ENCODE measurements around the gene RBPJ.
"Not testable (repeated sequence)": the region's sequence is repeated elsewhere in the genome, so short reads cannot be mapped to it uniquely, and the experiment has no call there.

Gene RBPJ

DNA sequence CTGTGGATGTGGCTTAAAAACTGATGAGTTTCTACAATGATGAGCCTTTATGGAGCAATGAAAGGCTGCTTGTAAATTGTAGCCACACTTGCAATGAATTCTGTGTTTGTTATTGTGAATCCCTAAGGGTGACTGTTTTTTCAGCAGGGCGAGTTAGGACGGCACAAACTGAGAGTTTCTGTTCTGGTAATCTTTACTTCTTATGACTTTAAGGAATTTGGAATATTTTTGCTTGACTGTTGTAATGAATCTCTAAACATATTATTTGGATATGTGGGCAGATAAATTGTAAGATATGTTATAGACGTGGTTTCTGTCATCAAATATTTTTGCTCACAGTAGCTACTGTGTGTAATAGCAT, 22.2 kb downstream of the RBPJ start:
- ATAC-seq, result peak in 1 of 2 donors; percentile 3

DNA sequence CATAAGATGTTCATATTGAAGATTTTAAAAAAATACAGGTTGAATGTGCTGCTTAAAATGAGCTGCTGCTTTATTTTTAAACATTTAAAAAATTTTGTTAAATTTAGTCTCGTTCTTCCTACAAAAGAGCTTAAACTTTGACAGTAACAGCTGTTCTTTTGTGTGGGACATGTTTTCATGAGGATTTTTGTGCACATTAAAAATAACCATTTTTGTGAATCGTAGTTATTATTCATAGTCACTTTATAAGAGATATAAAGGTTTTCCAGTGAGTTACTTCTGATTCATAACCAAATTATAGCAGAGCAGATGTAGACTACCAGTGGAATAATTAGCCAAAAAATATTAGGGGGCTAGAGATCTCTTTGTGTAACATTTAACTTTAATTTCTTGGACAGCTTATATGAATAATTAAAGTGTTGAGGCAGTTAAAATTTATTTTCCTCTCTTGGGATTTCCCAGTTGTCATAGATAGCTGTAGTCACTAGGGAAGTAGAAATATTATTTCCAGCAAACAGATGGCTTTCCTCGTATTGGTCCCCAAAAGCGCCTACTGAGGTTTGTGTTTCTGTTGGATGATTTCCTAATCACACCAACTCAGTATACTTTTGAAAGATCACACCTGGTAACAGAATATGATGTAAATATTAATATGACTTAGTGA, 24.2 kb downstream of the RBPJ start:
- ATAC-seq, result no peak

GRCh38 chr4:26345565-26345938, 24.7 kb downstream of the RBPJ start:
- ATAC-seq, result no peak

GRCh38 chr4:26346203-26346620, 25.4 kb downstream of the RBPJ start:
- ATAC-seq, result no peak

DNA sequence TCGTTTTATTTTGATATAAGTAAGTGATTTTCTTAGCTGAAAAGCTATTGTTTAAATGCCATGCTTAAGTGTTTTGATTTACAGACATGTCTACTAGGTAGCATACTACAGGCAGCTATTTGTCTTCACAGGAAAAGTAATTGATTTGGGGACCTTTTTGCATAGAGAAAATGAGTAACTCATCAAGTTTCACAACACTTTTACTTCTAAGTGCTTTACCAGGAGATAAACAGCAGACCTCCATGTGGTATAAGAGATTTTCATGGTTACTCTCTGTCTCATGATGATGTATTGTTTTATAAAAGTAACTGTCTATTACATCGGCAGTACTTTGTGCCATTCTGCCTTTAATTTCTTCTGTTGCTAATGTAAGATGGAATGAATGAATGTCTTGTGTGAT, 28.7 kb downstream of the RBPJ start:
- ATAC-seq, result peak in 1 of 2 donors; percentile 51

- no peak for ATAC-seq
Observed at GRCh38 chr4:26351685-26352084, 30.9 kb downstream of the RBPJ start.

DNA sequence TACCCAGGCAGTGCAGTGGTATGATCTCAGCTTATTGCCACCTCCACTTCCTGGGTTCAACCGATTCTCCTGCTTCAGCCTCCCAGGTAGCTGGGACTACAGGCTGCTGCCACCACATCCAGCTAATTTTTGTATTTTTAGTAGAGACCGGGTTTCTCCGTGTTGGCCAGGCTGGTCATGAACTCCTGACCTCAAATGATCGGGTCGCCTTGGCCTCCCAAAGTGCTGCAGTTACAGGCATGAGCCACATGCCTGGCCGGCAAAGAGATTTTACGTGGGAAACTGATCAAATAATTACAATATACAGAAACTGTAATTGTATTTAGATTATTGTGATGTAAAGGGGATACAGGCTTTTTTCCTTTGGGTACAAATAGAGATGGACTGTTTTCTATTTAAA, 33.7 kb downstream of the RBPJ start:
- no peak for ATAC-seq

GRCh38 chr4:26355392-26356052, 34.7 kb downstream of the RBPJ start:
- no peak for ATAC-seq

DNA sequence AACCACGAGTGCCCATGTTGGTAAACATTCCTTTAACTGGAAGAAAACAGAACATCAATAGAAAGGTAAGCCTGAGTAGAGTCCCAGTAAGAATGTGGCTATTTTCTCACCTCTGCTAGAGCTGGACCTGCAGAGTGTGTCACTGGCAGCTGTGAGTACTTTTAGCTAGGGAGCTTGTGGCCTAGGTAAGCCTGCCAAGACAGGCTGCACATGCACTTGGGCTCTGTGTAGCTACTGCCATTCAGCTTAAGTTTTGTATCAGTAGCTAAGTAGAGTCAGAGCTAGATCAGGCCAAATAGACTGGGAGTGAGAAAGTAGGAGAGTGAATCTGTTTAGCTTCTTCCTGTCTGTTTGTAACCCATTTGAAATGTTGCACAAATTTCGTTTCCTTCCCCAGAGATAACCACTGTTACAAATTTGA, 35.3 kb downstream of the RBPJ start:
- no peak for ATAC-seq

GRCh38 chr4:26359521-26359920, 38.7 kb downstream of the RBPJ start:
- ATAC-seq, result not testable (repeated sequence)

GRCh38 chr4:26360273-26360672, 39.5 kb downstream of the RBPJ start:
- ATAC-seq, result no peak

DNA sequence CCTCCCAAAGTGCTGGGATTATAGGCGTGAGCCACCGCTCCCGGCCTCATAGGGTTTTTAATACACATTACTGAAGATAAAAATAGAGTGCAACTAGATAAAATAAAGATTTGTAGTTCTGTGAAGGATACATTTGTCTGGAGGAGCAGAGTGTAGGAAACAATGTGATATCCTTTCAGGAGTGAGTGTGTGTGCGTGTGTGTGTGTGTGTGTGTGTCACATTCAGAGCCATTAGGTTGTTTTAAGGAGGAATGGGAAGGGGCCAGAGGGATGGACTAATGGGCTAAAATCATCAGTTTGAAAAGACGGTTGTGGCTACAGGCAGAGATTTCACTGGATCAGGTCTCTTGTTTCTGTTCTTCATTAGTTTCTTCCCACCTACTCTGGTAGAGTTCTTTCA, 40.0 kb downstream of the RBPJ start:
- no peak for ATAC-seq

DNA sequence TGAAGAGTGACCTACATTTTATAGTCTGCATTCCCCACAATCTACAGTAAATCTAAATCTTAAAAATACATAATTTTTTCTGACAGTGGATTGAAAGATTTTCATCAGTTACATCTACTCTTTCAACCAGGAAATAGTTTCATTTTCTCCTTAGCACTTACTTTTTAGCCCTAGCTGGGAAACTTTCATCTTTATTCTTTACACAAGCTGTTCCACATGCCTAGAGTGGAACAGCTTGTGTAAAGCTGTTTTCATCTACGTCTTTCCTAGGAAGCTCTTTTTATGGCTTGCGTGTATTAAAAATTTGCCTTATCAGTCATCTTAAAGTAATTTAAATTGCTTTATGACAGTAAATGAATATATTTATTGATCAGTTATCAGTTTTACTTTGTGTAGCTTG, 40.5 kb downstream of the RBPJ start:
- no peak for ATAC-seq

DNA sequence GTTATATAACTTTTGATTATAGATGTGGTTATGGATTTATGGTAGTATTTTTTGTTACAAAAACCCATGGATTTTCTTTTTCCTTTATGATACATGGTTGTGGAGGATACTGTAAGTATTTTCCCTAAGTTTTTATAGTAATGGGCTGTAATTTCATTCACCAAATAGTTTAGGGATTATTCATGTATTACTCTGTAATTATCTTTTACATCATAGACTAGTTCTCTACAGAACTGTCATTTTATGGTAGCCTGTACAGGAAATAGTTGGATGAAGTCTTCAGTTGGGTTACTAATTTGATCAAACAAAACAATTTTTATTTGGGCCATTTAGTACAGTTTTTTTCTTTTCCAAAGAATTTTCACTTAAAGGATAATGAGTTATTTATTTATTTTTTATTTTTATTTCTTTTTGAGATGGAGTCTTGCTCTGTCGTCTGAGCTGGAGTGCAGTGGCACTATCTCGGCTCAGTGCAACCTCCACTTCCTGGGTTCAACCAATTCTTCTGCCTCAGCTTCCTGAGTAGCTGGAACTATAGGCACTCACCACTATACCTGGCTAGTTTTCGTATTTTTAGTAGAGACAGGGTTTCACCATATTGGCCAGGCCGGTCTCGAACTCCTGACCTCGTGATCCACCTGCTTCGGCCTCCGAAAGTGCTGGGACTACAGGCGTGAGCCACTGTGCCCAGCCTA, 42.1 kb downstream of the RBPJ start:
- ATAC-seq, result no peak

- ATAC-seq, result no peak
Observed at GRCh38 chr4:26365537-26366150, 44.8 kb downstream of the RBPJ start.

GRCh38 chr4:26367811-26368210, 47.0 kb downstream of the RBPJ start:
- no peak for ATAC-seq

DNA sequence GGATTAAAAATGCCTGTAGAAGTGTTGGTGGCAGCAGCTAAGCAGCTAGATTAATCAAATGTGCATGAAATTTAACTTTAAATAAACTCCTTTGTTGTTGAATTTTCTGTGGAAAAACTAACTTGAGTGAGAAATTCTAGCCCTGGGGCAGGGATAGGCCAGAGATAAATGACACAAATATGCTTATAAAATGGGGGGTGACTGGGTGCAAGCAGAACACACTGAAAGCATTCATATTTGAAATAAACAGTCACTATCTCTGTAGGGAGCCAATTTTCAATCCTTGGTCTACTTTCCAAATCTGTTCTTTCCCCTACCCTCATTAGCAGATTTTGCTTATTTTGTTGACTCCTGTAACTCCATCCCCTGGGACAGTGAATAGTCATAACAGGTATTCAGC, 47.9 kb downstream of the RBPJ start:
- no peak for ATAC-seq

DNA sequence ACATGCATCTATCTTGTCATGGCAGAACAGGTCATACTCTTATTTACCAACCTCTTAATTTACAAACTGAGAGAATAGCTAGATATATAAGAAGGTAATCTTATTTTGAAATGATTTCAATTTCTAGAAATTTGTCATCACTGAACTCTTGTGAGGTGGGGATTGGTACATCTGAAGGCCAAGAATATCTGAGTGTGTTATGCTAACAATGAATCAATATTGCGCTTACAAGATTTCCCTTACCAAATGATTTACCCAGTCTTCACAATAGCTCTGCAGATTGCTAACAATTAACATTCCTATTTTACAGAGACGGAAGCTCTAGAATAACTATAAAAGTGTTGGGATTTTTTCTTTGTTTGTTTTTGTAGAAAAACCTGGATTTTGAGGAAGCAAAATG, 48.3 kb downstream of the RBPJ start:
- peak; percentile 47 to 58 for ATAC-seq

DNA sequence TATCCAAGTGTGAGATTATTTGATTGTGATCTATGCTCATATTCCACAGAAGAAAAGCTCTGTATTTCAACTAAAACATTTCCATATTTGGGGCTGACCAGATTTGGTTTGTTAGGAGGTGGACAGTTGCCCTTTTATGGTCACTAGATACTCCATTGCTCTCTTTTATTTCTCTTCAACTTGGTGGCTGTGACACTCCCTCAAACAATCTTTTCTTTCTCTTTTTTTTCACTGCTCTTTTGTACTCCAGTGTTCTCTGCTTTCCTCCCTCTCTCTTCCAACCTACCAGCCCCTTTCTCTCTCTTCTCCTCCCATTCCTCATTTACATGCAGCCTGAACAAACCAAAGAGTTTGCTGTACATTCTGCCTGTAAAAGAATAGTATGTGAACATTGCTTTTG, 48.8 kb downstream of the RBPJ start:
- no peak for ATAC-seq

- no peak for ATAC-seq
Observed at GRCh38 chr4:26372076-26372475, 51.3 kb downstream of the RBPJ start.

DNA sequence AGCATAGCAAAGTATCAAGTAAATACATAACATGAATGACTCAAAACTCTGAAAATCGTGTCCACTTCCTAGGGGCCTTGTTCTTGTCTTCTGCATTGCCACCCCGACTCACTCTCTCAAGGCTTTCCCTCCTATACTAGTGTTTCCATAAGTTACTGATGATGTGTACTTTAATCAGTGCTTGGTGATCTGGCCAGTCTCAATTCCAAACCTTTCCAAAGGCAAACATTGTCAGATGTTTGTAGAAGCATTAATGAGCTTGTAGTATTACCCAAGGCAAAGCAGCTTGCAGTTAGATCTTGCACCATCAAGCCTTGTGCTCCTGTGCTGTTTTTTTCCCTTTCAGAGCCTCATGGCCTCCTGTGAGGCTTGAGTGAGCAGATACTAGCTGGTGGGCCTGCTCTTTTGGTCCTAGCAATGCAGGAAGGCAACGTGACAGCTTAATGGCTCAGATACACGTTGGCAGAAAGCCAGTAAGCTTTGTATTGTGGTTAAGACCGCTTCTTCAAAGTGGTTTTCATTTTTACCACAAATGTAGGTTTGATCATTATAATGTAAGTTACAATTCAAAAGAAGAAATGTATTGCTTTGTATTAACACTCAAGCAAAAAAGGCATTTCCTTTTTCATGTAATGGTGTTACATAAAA, 51.8 kb downstream of the RBPJ start:
- peak; percentile 75 to 79 for ATAC-seq

DNA sequence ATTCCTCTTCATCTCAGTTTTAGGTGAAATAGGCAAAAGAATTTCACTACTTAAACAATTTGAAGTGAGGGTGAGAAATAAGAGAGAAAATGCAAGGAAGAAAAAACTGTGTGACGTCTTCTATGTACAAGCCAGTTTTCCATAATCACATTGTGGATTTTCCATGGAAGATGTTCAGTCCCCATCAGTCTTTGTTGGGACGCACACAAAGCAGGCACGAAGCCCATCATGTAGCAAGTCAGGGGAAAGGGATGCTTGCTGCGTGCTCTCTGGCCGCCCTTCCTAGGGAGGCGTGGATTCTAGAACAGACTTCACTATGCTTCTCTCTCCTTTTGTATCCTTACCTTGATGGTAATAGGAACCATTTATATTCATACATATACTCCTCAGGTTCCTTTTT, 54.7 kb downstream of the RBPJ start:
- ATAC-seq, result no peak

All from activated CD4-positive, CD25-positive, alpha-beta regulatory T cell treated with anti-CD3 and anti-CD28 coated beads, Interleukin-2, amount 50 U/mL, for 24 hours (primary cell).